ENCODE results near the gene RBPJL. TPM values are rescaled to one million over a fixed set of nuclear protein-coding genes. Genes with fewer than 3 reads are reported as not detected.
A peak's percentile ranks its signal among the peaks of the same experiment; 100 is the strongest.
"Not testable (repeated sequence)": the region's sequence is repeated elsewhere in the genome, so short reads cannot be mapped to it uniquely, and the experiment has no call there.

RBPJL gene
- total RNA-seq, 1 donor from 2014 or later = not detected

DNA sequence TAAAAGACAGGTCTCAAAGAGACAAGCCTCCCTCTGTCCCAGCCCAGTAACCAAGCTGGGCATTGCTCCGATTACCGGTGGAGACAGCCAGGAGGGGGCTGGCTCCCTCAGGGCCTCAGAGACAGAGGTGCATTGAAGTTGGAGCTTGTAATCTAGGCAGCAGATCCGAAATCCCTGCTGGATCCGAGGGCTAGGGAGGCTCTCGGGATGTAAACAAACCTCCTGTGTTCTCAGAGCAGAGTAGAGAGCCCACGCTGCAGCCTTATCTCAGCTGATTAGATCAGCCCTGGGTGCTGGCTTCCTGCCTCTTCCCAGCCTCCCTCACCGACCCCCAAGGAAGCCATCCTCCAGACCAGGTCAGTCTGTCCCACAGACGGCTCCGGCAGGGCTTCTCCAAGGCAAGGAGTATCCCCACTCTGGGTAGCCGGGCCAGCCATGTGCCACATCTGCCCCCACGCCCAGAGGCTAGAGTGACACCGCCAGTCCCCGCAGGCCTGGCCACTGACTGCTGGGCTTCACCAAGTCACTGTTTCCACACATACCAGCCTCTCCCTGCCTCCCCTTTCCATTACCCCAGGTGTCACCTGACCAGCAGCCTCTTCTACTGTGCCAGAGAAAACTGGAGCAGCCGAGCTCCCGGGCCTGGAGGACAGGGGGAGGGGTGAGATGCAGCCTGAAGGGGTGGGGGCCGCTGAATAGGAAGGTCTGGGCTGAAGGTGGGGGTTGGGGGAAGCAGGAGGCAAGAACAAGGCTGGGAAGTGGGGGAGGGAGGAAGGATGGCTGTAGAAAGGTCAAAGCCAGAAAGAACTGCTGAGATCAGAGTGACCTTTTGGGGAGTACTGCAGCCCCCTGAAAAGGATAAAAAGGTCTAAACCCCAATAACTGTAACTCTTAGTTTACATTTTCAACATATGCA is 35.6 kb downstream of the RBPJL start:
- peak in 1 of 2 donors; percentile 95 for DNase-seq (ENCODE audit: low read depth in 2 of 2)

DNA sequence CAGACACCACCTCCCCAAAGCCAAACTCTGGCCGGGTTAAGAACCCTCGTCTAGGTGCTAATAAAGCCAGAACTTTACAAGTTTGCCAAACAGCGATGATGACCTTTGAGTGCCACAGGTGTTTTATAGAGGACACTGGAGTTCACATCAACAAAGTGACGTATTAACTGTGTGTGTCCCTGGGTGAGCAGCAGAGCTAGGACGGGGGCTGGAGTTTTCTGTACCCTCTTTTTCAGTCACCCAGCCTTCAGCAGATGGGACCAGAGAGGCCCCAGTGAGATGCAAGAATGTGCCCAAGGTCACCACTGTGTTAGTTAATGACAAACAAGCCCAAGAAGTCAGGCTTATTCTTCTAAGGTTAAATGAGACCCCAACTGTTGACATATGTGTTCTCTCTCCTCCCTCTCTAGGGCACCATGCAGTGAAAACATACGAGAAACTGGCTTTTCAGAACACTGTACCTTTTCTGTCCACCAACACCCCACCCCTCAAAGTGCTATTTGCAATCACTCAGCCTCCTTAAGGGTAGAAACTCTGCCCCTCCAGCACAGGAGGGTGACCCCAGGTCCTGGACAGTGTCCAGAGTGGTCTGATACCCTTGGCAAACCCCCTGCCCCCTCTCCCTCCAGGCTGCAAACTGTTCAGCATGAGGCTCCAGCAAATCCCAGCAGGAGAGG is 36.4 kb downstream of the RBPJL start:
- DNase-seq (ENCODE audit: low read depth in 2 of 2) = no peak

DNA sequence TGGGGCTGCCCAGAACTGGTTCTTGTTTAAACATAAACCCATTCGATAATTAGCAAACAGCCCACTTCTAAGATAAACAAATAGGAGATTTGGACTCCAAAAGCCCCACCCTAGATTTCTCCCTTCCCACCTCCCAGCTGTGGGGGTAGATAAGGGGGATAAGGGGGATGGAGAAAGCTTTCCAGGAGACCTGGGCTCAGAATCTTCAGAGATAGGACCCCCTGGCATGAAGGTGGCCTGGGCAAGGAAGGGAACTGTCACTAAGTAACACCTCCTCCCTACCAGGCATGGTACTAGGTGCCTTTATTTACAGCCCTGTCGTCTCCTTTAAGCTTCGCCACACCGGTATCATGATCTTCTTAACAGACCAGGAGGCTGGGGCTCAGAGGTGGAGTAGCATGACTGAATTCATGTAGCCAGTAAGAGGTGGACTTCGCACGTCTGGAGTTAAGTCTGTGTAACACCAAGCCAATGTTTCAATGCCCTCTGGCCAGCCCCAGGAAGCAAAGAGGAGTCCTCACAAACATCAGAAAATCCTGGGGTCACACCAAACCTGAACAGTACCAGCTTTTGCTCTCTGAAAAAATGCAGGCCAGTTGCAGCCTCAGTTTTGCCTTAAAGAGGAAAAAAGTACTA is 37.0 kb downstream of the RBPJL start:
- no peak for DNase-seq (ENCODE audit: low read depth in 2 of 2)

DNA sequence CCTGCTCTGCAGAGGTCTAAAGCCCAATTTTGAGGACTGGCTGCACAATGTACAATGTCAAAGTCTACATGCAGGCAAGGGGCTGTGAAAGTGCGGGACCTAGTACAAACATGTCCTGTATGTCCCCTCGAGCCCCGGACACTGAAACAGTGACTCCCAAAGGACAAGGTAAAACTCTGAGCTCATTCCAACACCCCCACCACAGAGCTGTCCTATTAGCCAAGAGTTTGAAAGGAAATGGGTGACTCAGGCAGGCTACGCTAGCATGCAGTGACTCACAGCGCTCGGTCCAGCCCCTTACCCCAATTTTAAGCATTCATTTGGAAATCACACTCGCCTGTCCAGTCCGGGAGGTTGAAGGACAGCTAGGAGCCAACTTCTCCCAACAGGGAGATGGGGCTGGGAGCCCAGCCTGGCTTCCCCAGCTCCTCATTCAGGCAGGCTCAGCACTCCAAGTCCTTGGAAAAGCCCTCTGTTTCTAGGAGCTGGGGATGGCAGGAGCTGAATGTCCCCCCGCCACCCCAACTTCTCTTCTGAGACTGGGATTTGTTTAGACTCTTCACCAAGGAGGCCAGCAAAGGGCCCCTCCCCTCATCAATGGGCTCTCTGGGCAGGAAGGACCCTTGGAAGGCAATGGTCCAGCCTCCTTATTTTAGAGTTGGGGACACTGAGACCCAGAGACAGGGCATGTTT is 37.7 kb downstream of the RBPJL start:
- peak; percentile 91 for DNase-seq (ENCODE audit: low read depth in 2 of 2)

GRCh38 chr20:45345104-45345936 is 38.7 kb downstream of the RBPJL start:
- peak in 1 of 2 donors; percentile 39 for DNase-seq (ENCODE audit: low read depth in 2 of 2)

GRCh38 chr20:45346291-45346718 is 39.7 kb downstream of the RBPJL start:
- peak in 1 of 2 donors; percentile 56 for DNase-seq (ENCODE audit: low read depth in 2 of 2)

- DNase-seq (ENCODE audit: low read depth in 2 of 2) = no peak
Measured at GRCh38 chr20:45346851-45347250, 40.2 kb downstream of the RBPJL start.

DNA sequence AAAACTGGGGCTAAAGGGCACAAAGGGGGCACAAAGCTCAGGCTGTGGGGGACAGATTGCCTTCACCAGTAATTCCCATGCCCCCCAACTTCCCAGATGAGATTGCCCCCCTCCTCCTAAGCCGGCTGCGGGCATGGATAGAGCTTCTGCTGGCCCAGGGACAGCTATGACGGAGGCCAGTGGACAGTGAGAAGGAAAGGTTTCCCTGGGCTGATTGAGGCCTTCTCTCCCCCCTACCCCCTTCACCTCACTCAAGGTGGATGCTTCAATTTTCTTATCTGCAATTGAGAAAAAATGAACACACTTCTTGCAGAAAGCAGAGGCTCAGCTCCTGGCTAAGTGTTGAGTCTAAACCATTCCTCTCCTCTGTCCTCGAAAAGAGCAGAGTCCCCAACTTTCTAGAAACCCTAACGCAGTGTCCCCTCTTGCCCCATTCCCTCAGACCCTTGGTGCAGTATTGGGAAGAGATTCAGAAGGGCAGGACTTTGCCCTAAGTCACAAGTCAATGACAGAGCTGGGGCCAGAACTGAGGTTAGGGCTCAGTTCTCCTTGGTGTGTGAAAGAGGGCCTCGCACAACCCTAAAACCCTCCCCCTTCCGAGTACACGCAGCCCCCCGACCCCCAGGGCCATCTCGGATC is 40.8 kb downstream of the RBPJL start:
- peak in 1 of 2 donors; percentile 36 for DNase-seq (ENCODE audit: low read depth in 2 of 2)

DNA sequence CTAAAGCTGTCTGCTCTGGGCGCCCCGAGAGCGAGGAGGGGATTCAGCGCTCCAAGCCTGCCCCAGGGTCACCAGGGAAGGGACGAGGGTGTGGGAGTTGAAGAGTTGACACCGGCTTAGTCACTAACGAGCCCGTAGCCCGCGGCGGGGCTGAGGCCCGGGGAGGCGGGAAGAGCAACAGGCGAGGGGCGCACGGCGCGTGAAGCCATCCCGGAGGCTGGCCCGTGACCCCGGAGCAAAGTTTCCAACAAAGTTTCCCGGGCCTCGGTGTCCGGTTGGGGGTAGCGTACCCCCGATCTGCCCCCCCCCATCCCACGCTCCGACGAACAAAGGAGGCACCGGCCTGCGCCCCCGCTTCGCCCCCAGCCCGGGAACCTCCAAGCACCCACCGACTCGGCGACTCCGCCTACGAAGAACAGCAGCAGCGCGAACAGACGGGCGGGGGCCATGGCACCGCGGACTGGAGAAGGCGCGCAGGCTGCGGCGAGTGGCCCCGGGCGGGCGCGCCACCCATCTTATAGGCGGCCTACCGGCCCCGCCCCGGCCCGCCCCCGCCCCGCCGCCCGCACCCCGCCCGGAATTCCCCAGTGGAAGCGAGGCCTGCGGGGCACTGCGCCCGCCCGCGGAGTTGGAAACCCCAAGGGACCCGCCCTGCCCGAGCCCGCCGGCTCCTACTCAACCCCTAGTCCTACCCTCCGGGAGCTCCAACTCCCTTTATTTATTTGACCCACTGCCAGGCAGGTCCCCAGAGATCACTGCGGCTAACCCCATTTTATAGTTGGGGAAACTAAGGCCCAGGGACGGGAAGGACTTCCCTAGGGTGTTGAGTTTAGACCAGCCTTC is 41.5 kb downstream of the RBPJL start, which contains the start of gene SDC4:
Gene SDC4 (minus strand): TSS at position 489 of the 843 bp plus-strand sequence. CDS start 40 bp downstream, at position 449.
- DNase-seq (ENCODE audit: low read depth in 2 of 2) = peak; percentile 65 to 78

- DNase-seq (ENCODE audit: low read depth in 2 of 2) = no peak
Measured at GRCh38 chr20:45350217-45350616, 43.6 kb downstream of the RBPJL start.

DNA sequence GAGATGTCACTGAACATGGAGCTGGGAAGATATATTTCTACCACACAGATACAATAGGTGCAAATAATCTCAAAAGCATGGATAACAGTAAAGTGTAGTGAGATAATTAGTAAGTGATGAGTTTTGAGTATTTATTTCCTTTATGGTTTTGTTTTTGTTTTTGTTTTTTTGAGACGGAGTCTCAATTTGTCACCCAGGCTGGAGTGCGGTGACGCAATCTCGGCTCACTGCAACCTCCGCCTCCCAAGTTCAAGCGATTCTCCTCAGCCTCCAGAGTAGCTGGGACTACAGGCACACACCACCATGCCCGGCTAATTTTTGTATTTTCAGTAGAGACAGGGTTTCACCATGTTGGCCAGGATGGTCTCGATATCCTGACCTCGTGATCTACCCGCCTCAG is 44.2 kb downstream of the RBPJL start:
- not testable (repeated sequence) for DNase-seq (ENCODE audit: low read depth in 2 of 2)

DNA sequence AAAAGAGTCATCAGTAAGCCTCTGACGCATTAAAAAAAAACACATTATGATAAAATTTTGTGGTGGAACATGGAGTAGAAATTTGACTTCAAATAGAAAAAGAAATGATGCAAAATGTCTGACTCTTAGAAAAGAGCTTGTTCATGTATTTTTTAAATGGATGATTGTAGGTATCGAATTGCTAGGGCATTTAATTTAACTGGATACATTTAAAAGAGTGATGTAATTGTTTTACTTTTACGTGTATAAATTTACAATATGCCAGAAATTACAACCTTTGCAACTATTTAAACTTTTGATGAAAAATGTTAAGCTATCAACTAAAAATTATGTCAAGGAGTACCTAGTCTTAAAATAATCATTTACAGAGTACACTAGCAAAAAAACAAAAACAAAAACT is 46.1 kb downstream of the RBPJL start:
- no peak for DNase-seq (ENCODE audit: low read depth in 2 of 2)

DNA sequence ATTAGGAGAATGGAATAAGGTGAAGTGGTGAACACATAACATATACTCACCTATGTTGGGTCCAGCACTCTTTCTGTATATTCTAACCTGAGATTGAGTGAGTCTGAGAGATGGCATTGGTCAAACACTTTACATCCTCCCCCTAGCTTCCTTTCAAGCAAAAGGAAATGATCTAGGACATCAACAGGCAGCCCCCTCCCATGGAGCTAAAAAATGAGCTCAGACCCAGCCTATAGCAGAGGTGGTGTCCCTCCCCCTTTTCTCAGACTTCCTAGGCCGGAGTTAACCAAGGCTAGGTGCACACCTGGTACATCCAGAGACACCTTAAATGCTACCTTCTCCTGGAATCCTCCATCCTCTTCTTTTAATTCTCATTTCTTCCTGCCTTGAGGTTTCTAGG is 47.1 kb downstream of the RBPJL start:
- no peak for DNase-seq (ENCODE audit: low read depth in 2 of 2)

- no peak for DNase-seq (ENCODE audit: low read depth in 2 of 2)
Measured at GRCh38 chr20:45354423-45355208, 48.0 kb downstream of the RBPJL start.

GRCh38 chr20:45355209-45356084 is 48.8 kb downstream of the RBPJL start:
- peak in 1 of 2 donors; percentile 73 for DNase-seq (ENCODE audit: low read depth in 2 of 2)

DNA sequence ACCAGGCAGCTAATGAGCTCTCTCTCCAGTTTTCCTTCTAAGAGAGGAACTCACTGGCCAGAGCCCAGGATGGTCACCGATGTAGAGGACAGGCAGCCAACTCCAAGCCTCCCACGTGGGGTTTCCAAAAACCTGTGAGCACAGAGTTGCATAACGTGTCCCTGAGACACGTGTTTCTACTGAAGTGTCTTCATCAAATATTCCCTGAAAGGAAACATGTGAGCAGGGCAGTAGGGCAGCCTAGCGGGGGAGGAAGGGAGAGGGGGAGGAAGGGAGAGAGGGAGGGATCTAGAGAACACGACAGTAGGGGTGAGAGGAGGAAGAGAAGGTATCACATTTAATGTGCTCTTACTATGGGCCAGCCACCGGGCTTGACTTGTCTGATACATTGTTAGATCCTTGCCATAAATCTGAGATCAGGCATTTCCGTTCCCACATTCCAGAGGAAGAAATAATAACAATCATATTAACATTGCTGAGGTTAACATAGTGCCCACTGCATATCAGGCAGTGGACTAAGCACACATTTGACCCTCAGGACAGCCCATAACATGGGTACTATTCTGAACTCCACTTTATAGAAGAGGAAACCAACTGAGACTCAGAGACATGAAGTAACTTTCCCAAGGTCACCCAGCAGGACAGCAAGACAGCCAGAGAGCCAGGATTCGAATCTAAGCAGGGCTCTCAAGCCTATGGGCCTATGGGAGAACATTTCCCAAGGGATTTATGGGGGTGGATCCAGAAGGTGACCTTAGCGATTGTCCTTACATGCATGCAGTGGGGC is 51.8 kb downstream of the RBPJL start:
- DNase-seq (ENCODE audit: low read depth in 2 of 2) = peak; percentile 85 to 87

DNA sequence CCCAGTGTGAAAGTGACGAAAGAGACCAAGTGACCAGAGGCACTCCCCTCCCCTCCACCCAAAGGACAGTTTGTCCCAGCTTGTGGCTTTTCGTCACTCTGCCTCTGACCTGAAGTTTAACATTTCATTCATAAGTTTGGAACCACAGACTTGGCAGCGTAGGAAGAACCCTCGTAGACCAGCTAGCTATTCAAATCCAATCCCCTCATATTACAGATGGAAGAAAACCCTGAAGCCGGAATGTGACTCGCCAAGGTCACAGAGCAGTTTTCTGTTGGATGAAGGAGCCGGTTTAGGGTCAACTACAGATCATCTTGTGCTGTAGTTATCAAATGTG is 52.4 kb downstream of the RBPJL start:
- peak in 1 of 2 donors; percentile 53 for DNase-seq (ENCODE audit: low read depth in 2 of 2)
